DMS114 treated with DMSO at 0.1 percent for 48 hours (cell line): ENCODE data around the gene FAM50A.

Source experiments
- DNase-seq: peaks from one replicate; lab custom pipeline; 2025; ENCODE audit not compliant: unreplicated experiment; lab: John Stamatoyannopoulos, UW

The FAM50A gene

DNA sequence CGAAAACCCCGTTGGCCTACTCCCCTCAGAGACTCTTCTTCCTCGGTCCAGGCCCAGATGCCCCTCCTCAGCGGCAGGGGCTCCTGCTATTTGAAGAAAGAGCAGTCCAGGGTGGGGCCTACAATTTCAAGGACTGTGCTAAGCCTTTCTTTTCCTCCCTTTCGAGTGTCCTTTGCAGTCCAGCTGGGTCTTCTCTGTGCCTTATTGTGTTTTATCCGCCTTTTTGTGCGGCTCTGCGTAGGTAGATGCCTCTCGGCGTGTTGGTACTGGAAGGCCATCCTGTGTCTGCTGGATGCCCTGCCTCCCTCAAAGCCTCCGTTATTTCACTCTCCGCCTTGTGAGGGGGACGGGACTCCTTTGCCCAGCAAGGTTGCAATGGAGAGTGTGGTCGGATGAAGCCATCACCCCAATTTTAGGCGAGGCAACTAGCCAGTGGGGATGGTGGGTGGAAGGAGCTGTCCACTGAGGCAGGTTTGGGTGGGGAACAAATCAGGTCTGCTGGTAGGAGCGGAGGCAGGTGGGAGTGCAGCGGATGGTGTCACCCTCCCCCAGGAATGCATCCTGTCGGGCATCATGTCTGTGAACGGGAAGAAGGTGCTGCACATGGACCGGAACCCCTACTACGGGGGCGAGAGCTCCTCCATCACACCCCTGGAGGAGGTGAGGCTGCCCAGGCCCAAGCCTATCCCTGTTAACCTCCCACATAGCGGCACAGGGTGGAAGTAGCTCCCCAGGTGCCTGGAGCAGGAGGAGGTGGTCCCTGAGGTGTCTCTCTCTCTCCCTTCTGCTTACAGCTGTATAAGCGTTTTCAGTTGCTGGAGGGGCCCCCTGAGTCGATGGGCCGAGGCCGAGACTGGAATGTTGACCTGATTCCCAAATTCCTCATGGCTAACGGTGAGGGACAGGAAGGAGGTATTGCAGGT lies 5.7 kb upstream of the FAM50A start:
- no peak for DNase-seq

GRCh38 chrX:154439841-154440240 lies 4.1 kb upstream of the FAM50A start:
- DNase-seq: no peak

DNA sequence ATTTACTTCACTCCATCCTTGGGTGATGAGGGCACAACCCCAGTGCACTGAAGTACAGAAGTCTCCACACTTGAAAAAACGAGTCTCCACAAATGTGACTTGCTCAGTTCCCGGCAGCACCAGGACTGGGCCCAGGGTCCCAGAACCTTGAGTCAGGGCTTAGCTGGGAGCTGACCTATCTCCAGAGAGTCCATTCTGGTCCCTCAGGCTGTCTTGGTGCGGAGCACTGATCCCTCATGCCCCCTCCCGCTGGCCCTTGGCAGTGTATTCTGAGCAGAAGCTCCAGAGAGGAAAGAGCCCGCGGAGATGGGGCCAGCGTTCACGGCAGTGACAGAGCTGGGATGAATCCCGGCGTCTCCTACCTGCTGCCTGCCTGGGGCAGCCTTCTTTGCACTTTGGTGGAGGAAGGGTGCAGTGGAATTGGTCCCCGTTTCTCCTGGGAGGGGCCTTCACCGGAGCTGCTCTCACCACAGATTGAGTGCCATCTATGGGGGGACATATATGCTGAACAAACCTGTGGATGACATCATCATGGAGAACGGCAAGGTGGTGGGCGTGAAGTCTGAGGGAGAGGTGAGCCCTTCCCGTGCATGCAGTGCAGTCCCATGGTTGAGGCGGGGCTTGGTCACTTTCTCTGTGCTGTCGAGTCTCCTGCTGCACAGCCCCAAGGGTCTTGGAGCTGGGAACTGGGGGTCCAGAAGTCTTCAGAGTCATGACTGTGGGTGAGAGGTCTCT lies 3.2 kb upstream of the FAM50A start:
- DNase-seq: no peak

DNA sequence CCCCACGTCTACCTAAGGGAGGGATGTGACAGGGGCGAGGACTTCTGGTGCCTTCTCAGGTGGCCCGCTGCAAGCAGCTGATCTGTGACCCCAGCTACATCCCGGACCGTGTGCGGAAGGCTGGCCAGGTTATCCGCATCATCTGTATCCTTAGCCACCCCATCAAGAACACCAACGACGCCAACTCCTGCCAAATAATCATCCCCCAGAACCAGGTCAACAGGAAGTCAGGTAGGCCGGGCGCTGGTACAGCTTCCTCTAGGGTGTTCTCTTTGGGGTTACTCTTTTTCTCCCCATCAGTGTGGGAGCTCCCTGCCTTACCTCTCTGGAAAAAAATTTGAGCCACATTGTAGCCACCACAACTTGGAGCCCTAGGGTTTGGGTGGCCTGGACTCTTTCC lies 2.4 kb upstream of the FAM50A start:
- no peak for DNase-seq

GRCh38 chrX:154441984-154442707 lies 1.8 kb upstream of the FAM50A start:
- no peak for DNase-seq

DNA sequence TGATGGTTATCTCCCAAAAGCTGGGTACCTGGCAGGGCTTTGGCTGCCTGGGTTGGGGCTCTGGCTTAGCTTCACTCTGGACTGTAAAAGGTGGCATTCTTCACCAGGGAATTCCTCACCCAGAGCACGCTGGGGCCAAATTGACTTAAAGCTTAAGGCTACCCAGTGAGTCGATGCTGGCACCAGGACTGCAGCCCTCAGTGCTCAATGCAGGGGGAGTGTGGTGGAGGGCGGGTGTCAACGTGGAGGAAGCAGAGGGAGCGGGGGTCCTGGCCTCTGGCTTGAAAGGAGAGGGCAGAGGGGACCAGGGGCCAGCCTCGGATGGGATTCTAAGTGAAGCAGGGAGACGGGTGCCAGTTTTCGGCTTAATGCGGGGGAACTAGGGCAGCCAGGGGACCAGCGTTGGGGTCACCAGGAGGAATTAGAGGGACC lies 446 bp upstream of the FAM50A start:
- no peak for DNase-seq

DNA sequence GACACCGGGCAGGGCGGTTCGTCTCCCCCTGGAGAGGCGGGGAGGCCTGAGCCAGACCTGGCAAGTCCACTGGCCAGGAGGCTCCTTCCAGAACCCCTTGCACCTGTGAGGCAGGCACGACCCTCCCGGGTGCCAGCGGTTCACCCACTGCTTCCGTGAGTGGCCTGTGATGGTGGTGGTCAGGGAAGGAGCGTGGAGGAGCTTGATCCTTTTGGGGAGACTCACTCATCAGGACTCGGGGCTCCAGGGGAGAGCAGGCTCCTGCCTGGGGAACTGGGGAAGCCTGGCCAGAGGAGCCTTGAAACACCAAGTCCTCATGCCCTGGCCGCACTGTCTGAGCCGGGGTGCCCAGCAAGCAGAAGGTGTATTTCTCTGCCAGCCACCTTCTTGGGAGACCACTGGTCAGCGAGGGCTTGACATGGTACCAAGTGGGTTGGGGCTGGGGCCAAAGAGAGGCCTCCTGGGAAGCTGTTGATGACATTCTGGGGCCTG lies 860 bp downstream of the FAM50A start:
- no peak for DNase-seq

- no peak for DNase-seq
Measured at GRCh38 chrX:154445776-154446175, 1.8 kb downstream of the FAM50A start.

GRCh38 chrX:154446430-154446829 lies 2.5 kb downstream of the FAM50A start:
- DNase-seq: no peak

DNA sequence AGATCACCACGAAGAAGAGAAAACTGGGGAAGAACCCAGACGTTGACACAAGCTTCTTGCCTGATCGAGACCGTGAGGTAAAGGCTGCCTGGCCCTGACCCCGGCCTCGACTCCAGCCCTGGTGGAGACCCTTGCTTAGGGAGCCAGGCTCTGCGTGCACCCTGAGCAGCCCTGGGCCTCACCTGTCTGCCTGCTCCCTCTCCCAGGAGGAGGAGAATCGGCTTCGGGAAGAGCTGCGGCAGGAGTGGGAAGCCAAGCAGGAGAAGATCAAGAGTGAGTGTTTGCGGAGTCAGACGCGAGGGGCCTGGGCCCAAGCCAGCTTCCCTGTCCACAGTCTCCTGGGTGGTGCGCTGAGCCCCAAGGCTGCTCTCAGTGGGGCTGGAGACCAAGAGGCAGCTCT lies 4.5 kb downstream of the FAM50A start:
- DNase-seq: no peak

GRCh38 chrX:154449618-154450017 lies 5.7 kb downstream of the FAM50A start:
- DNase-seq: no peak

- DNase-seq: no peak
Measured at GRCh38 chrX:154450312-154450711, 6.4 kb downstream of the FAM50A start.

GRCh38 chrX:154452823-154453222 lies 8.9 kb downstream of the FAM50A start:
- DNase-seq: no peak

- no peak for DNase-seq
Measured at GRCh38 chrX:154457491-154458115, 13.7 kb downstream of the FAM50A start.

GRCh38 chrX:154458116-154458953 lies 14.4 kb downstream of the FAM50A start, which contains the start of gene PLXNA3:
PLXNA3 (plus strand) TSS chrX:154458281; CDS start chrX:154460184, 1,903 bp downstream.
- DNase-seq: no peak

- no peak for DNase-seq
Measured at GRCh38 chrX:154458954-154459778, 15.2 kb downstream of the FAM50A start.

GRCh38 chrX:154459832-154460231 lies 15.9 kb downstream of the FAM50A start:
- DNase-seq: no peak

- DNase-seq: no peak
Measured at GRCh38 chrX:154460326-154460725, 16.4 kb downstream of the FAM50A start.

DNA sequence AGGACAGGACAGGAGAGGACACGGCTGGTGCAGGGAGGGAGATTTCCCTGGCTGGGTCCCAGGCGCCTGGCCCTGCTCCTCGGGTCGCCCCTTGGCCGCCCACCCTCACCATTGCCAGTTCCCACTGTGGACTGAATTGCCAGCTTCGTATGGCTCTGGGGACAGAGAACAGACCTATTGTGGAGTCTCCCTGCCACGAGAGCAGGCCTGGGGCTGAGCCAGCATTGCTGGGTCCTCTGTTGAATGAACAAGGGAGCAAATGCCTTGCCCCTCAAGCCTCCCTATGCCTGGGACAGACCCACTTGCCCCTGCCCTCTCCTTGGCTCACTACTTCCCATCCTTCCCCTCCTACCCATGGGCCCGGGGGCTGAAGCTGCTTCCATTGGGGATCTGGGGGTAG lies 18.5 kb downstream of the FAM50A start:
- no peak for DNase-seq
